Putamen (tissue), 1 donor: ENCODE measurements around the gene CXCR5.

ENCODE experiments used
- DNase-seq: peaks from one replicate; pipeline ENCODE4 v3.0.0-alpha.2; 2016; ENCODE audit warnings: low spot score

Gene CXCR5

DNA sequence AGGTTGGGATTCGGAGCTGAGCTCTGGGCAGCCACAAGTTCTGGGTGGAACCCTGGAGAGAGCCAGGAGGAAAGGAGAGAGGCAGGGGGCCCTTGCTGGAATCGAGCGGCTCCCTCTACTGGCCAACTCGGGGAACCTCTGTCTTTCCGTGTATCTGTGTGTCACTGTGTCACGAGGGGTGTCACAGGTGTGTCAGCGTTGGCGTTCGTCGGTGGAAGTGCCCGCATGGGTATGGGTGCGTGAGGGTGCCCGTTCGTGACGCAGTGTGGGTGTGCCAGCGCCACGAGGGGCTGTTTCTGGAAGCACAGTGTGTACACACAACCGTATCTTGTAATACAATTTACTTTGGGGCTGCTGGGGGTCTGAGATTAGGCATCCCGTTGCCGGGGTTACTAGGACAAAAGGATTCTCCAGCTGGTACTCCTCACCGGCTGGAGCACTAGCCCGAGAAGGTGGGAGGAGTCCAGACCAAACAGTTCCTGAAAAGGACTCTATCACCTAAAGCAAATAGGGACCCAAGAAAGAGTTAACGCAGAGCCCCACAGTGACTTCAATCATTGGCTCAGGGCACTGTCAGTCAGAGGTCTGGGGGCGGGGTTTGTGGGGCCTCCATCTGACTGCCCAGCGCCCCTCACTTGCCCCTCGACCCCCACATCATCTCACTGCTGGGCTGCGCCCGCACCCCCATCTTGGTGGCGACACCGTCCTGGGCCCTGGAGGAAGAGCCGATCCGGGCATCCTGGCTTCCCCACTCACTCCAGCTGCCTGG is 44.6 kb downstream of the CXCR5 start:
- DNase-seq, result peak; percentile 93

DNA sequence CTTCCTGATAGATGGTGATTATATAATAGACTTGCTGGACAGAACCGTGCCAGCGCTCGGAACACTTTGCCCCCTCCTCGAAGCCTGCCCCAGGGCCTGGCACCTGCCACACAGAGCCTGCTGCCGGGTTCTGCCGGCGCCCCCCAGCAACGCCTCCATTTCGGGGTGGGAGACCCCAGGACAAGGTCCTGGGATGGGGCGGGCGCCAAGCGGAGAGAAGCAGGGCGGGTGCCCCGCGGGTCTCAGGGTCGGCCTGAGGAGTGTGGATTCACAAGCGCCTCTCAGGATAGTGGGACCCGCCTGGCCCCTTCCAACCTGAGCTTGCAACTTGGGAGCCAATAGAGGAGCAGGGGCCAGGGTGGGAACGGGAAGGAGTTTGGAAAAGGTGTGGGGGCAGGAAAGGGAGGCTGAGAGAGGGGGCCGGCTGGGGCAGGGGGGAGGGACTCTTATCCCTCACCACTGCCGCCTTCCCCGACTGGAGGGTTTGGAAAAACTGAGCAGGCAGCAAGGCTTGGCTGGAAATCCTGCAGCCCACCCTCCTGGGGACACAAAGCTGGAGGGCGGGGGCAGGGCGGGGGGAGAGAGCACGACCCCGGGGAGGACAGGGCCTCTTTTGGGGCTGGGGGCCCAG is 45.3 kb downstream of the CXCR5 start:
- DNase-seq, result peak; percentile 75

DNA sequence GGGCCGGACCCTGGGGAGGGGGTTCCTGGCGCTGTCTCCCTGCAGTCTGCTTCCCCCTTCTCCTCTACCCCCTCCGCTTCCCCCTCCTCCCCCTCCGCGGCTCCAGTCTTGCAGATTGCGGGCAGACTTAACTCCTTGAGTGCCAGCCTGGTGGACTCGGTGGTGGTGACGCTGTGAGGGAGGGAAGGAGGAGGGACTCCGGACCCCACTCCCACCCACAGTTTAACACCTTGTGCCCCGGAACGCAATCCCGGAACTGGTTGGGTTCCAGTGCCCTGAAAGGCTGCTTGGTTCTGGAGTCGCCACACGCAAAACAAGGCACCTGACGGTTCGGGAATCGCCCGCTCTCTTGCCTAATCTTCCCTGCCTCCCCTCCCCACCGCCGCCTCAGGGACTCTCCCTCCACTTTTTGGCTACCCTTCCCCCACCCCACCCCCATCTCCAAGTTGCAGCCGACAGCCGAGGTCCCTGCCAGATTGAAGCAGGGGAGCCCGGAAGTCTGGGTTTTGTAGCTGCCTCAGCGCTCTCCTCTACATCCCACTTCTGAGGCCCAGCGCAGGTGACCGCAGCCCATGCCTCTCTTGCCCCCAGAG is 45.9 kb downstream of the CXCR5 start:
- DNase-seq, result peak; percentile 88

DNA sequence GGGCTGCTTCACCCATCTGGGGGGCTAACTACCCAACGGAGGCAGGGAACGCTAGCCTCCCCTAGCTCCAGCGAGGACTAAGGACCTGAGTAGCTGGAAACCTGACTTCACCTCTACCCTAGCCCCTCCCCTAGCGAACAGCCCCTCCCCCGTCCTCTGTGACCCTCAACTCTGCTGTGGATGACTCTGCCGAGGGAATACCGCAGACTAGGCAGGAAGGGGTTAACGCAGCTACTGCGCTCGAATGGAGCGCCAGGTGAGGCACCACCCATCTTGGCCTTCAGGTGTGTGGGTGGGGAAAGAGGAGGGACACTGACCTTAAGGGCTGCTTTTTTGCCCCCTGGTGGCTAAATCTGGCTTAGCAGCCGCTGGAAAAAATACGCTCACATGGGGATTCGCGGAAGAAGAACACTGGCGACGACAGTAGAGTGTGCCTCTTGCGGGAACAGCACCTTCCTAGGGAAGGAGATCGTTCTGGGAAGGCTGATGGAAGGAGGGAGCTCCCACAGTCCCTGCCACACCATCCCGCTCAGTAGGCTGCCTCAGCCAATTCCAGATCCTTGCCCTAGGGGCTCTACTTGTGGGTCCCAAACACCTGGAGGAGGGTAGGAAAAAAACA is 46.5 kb downstream of the CXCR5 start:
- peak; percentile 80 for DNase-seq

DNA sequence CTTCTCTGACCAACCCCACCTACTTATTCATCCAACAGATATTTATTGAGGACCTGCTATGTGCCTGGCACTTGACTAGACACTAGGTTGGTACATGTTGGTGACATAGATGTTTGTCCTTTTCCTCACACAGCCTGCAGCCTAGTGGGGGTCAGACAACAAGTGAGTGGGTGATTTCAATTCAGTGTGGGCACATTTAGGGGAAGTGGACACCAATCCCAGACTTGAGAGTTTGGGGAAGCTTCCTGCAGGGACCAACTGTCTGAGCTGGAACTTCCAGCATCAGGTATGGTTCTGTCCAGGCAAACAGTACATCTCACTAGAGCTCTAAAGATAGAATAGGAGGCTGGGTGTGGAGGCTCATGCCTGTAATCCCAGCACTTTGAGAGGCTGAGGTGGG is 47.9 kb downstream of the CXCR5 start:
- no peak for DNase-seq

DNA sequence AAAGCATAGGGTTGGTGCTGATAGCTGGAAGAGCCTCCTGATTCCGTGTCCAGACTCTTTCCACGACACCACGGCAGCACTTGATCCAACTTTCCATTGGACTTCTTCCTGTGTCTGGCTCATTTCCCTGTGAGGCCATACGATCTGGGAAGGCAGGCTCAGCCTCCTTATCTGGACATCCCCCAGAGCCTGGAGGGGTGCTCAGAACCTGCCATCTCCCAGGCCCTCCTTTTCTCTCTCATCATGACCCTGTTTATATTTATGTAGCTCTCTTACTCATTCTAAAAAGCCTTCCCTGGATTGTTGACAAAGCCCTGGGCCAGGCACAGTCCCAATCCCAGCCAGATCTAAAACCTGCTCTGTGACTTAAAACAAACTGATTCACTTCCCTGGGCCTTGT is 49.8 kb downstream of the CXCR5 start:
- DNase-seq, result no peak

DNA sequence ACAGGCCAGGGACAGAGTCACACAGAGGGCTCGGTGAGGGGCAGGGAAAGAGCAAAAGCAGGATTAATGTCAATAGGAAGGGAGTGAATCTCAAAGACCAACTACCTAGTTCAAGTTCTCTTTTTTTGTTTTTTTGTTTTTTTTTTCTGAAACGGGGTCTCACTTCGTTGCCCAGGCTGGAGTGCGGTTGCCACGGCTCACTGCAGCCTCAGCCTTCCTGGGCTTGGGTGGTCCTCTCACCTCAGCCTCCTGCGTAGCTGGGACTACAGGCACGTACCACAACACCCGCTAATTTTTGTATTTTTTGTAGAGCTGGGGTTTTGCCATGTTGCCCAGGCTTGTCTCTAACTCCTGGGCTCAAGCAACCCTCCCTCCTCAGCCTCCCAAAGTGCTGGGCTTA is 51.7 kb downstream of the CXCR5 start:
- DNase-seq, result no peak

DNA sequence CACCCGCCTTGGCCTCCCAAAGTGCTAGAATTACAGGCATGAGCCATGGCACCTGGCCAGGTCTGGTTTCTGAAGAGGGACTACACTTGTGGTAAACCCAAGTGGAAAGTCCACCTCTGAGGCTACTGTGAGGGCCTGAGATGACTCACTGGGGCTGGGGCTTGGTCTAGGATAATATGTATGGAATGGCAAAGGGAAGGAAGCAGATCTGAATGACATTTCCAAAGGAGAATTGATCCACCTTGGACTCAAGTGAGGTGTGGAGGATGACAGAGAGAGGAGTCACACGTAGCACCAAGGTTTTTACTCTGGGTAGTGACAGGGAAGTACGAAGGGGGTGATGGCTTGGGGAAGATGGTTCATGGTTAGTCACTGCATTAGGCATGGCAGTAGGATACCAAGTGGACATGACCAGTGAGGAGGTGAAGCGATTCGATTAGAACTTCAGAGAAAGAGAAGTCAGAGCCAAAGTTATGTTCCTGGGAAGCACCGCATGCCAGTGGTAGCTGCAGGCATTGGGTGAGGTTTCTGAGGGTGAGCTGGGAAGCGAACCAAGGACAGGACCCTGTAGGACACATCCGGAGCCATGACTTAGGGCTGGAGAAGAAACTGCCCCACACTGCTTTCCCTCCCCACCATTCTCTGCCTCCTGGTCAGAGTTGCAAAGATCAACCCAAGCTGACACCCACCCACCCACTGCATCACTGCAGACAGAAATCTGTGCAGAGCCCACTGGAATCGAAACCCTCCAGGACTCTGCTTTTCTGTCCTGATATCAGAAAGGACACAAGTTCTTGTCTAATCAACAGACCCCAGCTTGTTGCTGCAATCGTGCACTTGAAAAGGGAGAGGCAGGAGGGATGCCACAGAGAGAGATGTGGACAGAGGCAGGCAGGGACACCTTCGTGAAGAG is 55.1 kb downstream of the CXCR5 start:
- DNase-seq, result no peak

DNA sequence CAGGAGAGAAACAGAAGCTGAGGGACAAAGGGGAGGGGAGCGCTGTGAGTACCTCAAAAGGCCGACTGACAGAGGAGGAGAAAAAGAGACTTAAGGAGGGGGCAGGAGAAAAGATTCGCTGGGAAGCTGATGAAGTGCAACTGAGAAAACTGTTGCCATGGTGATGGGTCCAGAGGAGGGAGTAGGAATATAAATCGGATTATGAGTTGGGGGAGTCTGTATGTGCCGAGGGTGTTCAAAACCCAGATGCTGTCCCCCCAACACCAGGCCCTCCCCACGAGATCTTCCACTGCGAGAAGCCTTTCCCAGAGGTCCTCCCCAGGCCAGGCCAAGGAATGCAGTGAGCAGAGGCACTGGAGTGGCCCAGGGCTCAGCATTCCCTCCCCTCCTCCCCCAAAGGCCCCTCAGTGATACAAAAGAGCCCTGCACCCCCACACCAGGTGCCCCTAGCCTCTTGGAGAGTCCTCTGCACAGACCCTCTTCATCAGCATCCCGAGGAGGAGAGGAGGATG is 55.8 kb downstream of the CXCR5 start:
- DNase-seq, result no peak

DNA sequence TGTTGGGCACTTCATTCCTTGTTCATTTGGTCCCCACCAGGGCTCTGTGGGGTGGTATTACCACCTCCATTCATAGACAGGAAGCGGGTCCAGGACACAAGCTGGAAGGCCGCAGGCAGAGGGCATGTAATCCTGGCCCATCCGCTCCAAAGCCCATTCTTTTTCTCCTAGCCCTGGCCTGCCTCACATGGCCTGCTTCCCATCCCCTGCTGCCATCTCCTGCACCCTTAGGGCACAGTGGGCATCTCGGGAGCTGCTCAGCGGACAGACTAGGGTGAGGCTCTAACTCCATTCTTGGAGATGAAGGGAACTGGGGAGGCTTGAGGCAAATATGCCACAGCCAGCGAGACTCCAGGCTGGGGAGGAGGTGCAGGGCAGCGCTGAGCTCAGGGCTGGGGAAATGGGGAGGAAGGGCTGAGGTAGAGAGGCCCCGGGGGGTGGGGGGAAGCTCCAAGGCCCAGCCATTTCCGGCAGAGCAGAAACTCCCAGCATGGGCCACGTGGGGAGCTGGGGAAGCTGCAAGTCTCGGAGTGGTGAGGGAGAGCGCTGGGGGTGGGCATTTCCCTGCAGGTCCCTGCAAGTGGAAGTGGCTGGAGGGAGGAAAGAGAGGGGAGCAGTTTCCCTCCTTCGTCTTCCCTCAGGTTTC is 56.4 kb downstream of the CXCR5 start:
- no peak for DNase-seq

DNA sequence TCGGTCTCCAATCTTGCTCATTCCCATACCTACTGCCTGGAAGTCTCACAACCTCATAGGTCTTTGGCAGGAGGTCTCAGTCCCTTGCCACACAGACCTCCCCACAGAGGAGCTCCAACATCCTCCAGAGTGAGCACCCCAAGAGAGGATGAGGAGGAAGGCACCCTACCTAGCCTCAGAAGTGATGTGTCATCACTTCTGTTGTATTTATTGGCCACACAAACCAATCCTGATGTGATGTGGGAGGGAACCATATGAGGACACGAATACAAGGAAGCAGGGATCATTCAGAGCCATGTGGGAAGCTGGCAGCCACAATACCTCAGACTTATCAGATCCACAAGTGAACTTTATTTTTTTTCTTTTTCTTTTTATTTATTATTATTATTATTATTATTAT is 63.4 kb downstream of the CXCR5 start:
- DNase-seq, result no peak
